ENCODE data around the gene PTRH2. TPM values are rescaled to one million over a fixed set of nuclear protein-coding genes. Genes with fewer than 3 reads are reported as not detected.

The PTRH2 gene
- total and polyA plus RNA-seq, 4 experiments from 2014 or later, result 16.4 to 19.5 (median 17.6) TPM

DNA sequence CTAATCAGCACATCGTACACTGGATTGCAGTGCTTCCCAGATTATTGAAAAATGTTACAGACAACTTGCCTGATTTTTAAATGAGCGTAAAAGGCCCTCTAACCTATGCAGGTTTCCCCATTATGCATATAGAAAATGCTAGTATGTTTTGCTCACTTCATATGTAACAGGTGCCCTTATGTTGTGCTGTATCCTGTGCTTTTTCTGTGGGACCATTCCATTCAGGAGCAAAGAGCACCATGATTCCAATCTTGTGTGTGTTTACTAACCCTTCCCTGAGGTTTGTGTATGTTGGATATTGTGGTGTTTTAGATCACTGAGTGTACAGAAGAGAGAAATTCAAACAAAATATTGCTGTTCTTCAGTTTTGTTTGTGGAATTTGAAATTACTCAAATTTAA, 12.9 kb downstream of the PTRH2 start:
- no peak for DNase-seq
- Mint-ChIP-seq H3K36me3 (peaks cover 49 to 82% of the 10 kb centered on the region in 2 donors), H3K27ac (peak overlapping the region in 3 of 7 donors; percentile 15 to 66 (median 33)), H3K4me3 (no peak overlapping the region), H3K27me3 (no peaks in the 10 kb centered on the region), H3K9me3 (peaks cover 0 to 2% (median 0%) of the 10 kb centered on the region in 8 donors), H3K4me1 (peaks cover 18 to 31% (median 24%) of the 10 kb centered on the region in 4 donors)
- intact Hi-C loops (cut with micrococcal nuclease), result no loop called here
- H3K9me3 ChIP-seq (ENCODE audit: control insufficient read depth in 1 of 2, low read length in 2 of 2), result no peaks in the 10 kb centered on the region
- H3K4me3 ChIP-seq (ENCODE audit: low read length in 2 of 2), result no peak overlapping the region
- POLR2A ChIA-PET (ENCODE audit: partially characterized antibody), result no interaction called here
- H3K4me1 ChIP-seq (ENCODE audit: insufficient read depth, low read length), result peaks cover 18% of the 10 kb centered on the region
- H3K27ac ChIP-seq (ENCODE audit: low read depth, low read length), result no peak overlapping the region
- no peaks in the 10 kb centered on the region for H3K27me3 ChIP-seq (ENCODE audit: insufficient read depth, low read length)
- CTCF ChIA-PET (ENCODE audit: partially characterized antibody), result no interaction called here
- peaks cover 53% of the 10 kb centered on the region for H3K36me3 ChIP-seq (ENCODE audit: insufficient read depth, low read length)

DNA sequence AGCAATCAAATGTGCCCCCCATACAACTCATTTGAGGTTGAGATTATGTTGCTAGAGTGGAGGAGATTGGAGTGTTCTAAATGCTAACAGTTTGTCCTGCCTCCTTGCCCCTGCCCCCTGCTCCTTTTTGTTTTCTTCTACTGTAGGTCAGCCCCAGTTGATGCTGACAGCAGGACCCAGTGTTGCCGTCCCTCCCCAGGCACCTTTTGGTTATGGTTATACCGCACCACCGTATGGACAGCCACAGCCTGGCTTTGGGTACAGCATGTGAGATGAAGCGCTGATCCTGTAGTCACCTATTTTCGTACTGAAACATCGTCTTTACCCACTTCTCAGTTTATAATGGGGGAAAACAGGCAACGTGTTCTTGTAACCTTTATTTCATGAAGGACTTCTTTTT, 13.6 kb downstream of the PTRH2 start:
- H3K4me3 ChIP-seq (ENCODE audit: low read length in 2 of 2), result no peak overlapping the region
- H3K27me3 Mint-ChIP-seq, result no peaks in the 10 kb centered on the region
- peaks cover 0 to 2% (median 0%) of the 10 kb centered on the region in 8 donors for H3K9me3 Mint-ChIP-seq
- H3K36me3 Mint-ChIP-seq, result peaks cover 41 to 79% of the 10 kb centered on the region in 2 donors
- POLR2A ChIA-PET (ENCODE audit: partially characterized antibody), result no interaction called here
- H3K4me1 Mint-ChIP-seq, result peaks cover 12 to 23% (median 17%) of the 10 kb centered on the region in 4 donors
- H3K4me1 ChIP-seq (ENCODE audit: insufficient read depth, low read length), result peaks cover 10% of the 10 kb centered on the region
- no peak for DNase-seq
- H3K36me3 ChIP-seq (ENCODE audit: insufficient read depth, low read length), result peaks cover 54% of the 10 kb centered on the region
- H3K27ac Mint-ChIP-seq, result peak overlapping the region in 2 of 7 donors; percentile 9 to 41
- H3K9me3 ChIP-seq (ENCODE audit: control insufficient read depth in 1 of 2, low read length in 2 of 2), result no peaks in the 10 kb centered on the region
- intact Hi-C loops (cut with micrococcal nuclease), result no loop called here
- no peak overlapping the region for H3K27ac ChIP-seq (ENCODE audit: low read depth, low read length)
- H3K4me3 Mint-ChIP-seq, result no peak overlapping the region
- CTCF ChIA-PET (ENCODE audit: partially characterized antibody), result no interaction called here
- H3K27me3 ChIP-seq (ENCODE audit: insufficient read depth, low read length), result no peaks in the 10 kb centered on the region

DNA sequence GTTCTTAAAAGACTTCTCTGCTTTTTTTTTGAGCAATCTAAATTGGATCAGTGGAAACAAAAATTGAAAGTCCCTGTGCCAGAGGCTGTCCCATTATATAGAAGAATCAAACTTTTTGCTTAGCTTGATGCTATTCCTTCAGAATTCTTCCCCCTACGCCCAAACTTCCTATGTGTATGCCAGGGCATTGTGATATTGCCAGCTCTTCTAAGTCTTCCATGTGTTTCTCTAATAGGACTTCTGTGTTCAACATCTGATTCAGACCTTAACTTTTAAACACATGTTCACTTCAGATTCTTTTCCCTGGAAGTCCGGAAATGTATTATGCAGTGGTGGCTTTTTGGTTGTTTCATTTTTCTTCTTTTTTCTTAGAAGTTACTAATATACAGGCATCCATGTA, 18.7 kb downstream of the PTRH2 start:
- Mint-ChIP-seq H3K9me3 (no peaks in the 10 kb centered on the region), H3K27ac (peak overlapping the region; percentile 2 to 69 (median 47)), H3K4me1 (peaks cover 0 to 8% (median 5%) of the 10 kb centered on the region in 4 donors), H3K4me3 (no peak overlapping the region), H3K36me3 (peaks cover 42 to 78% of the 10 kb centered on the region in 2 donors), H3K27me3 (no peaks in the 10 kb centered on the region)
- H3K9me3 ChIP-seq (ENCODE audit: control insufficient read depth in 1 of 2, low read length in 2 of 2), result no peaks in the 10 kb centered on the region
- no peak for DNase-seq
- H3K36me3 ChIP-seq (ENCODE audit: insufficient read depth, low read length), result peaks cover 63% of the 10 kb centered on the region
- H3K4me3 ChIP-seq (ENCODE audit: low read length in 2 of 2), result no peak overlapping the region
- ChIA-PET POLR2A (ENCODE audit: partially characterized antibody) (no interaction called here), CTCF (ENCODE audit: partially characterized antibody) (interaction anchor here (1.2 to 1.5 kb wide), 2 partner anchors 18 to 25 kb away, joined by 3 read pairs; no protein-coding TSS in a partner anchor)
- intact Hi-C loops (cut with micrococcal nuclease), result no loop called here
- no peaks in the 10 kb centered on the region for H3K4me1 ChIP-seq (ENCODE audit: insufficient read depth, low read length)
- no peak overlapping the region for H3K27ac ChIP-seq (ENCODE audit: low read depth, low read length)
- H3K27me3 ChIP-seq (ENCODE audit: insufficient read depth, low read length), result no peaks in the 10 kb centered on the region

DNA sequence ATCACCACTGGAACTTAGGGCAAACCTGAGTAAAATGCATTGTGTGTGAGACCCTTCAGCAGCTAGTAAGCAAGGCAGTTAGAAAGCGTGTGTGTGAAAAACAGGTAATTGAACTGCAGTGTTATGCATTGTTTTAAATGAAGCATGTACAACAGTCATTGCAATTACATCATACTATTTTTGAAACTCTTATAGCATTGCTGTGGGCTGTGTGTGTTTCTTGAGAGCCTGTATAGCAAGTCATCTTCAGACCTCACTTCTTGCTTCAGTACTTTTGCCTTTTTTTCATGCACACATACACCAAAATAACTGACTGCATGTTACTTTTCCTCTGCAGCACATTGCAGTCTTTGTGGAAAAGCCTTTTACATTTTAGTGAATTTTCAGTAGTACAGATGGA, 19.2 kb downstream of the PTRH2 start:
- ChIA-PET POLR2A (ENCODE audit: partially characterized antibody) (no interaction called here), CTCF (ENCODE audit: partially characterized antibody) (interaction anchor here (1.5 kb wide), 1 partner anchor 25 kb away, joined by 3 read pairs; no protein-coding TSS in a partner anchor)
- H3K4me1 ChIP-seq (ENCODE audit: insufficient read depth, low read length), result no peaks in the 10 kb centered on the region
- peak overlapping the region in 4 of 7 donors; percentile 5 to 86 (median 42) for H3K27ac Mint-ChIP-seq
- H3K4me3 Mint-ChIP-seq, result no peak overlapping the region
- peaks cover 0 to 8% (median 5%) of the 10 kb centered on the region in 4 donors for H3K4me1 Mint-ChIP-seq
- peaks cover 67% of the 10 kb centered on the region for H3K36me3 ChIP-seq (ENCODE audit: insufficient read depth, low read length)
- H3K27me3 Mint-ChIP-seq, result no peaks in the 10 kb centered on the region
- H3K4me3 ChIP-seq (ENCODE audit: low read length in 2 of 2), result no peak overlapping the region
- no peaks in the 10 kb centered on the region for H3K9me3 Mint-ChIP-seq
- intact Hi-C loops (cut with micrococcal nuclease), result no loop called here
- H3K27me3 ChIP-seq (ENCODE audit: insufficient read depth, low read length), result no peaks in the 10 kb centered on the region
- H3K9me3 ChIP-seq (ENCODE audit: control insufficient read depth in 1 of 2, low read length in 2 of 2), result no peaks in the 10 kb centered on the region
- H3K36me3 Mint-ChIP-seq, result peaks cover 44 to 81% of the 10 kb centered on the region in 2 donors
- no peak overlapping the region for H3K27ac ChIP-seq (ENCODE audit: low read depth, low read length)
- DNase-seq, result no peak

DNA sequence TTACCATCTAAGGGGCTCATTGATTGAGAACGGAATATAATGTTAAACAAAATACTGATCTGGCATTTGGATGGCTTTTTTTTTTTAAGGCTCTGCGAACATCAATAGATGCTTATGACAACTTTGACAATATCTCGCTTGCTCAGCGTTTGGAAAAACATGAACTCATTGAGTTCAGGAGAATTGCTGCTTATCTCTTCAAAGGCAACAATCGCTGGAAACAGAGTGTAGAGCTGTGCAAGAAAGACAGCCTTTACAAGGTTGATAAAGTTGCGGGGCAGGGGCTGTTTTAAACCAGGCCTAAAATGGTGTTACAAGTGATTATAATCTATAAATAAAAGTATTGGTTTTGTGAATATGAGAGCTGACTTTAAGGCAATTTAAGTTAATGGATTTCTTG, 22.3 kb downstream of the PTRH2 start:
- Histone ChIP-seq H3K27me3 (ENCODE audit: insufficient read depth, low read length) (no peaks in the 10 kb centered on the region), H3K4me1 (ENCODE audit: insufficient read depth, low read length) (no peaks in the 10 kb centered on the region), H3K36me3 (ENCODE audit: insufficient read depth, low read length) (peaks cover 83% of the 10 kb centered on the region), H3K27ac (ENCODE audit: low read depth, low read length) (no peak overlapping the region), H3K9me3 (ENCODE audit: control insufficient read depth in 1 of 2, low read length in 2 of 2) (no peaks in the 10 kb centered on the region), H3K4me3 (ENCODE audit: low read length in 2 of 2) (no peak overlapping the region)
- no peak overlapping the region for H3K4me3 Mint-ChIP-seq
- peak overlapping the region in 1 of 7 donors; percentile 41 for H3K27ac Mint-ChIP-seq
- H3K36me3 Mint-ChIP-seq, result peaks cover 53 to 89% of the 10 kb centered on the region in 2 donors
- POLR2A ChIA-PET (ENCODE audit: partially characterized antibody), result no interaction called here
- no peaks in the 10 kb centered on the region for H3K9me3 Mint-ChIP-seq
- H3K4me1 Mint-ChIP-seq, result peaks cover 0 to 8% (median 3%) of the 10 kb centered on the region in 4 donors
- H3K27me3 Mint-ChIP-seq, result no peaks in the 10 kb centered on the region
- CTCF ChIA-PET (ENCODE audit: partially characterized antibody), result interaction anchor here (0.6 to 1.7 kb wide), 2 partner anchors 17 to 62 kb away, joined by 3 read pairs; no protein-coding TSS in a partner anchor
- intact Hi-C loops (cut with micrococcal nuclease), result no loop called here
- DNase-seq, result no peak

- H3K4me1 Mint-ChIP-seq, result peaks cover 0 to 5% (median 2%) of the 10 kb centered on the region in 4 donors
- no peak for DNase-seq
- H3K27me3 ChIP-seq (ENCODE audit: insufficient read depth, low read length), result no peaks in the 10 kb centered on the region
- no peak overlapping the region for H3K4me3 ChIP-seq (ENCODE audit: low read length in 2 of 2)
- H3K27me3 Mint-ChIP-seq, result no peaks in the 10 kb centered on the region
- H3K36me3 ChIP-seq (ENCODE audit: insufficient read depth, low read length), result peaks cover 86% of the 10 kb centered on the region
- no peak overlapping the region for H3K27ac ChIP-seq (ENCODE audit: low read depth, low read length)
- no peaks in the 10 kb centered on the region for H3K9me3 ChIP-seq (ENCODE audit: control insufficient read depth in 1 of 2, low read length in 2 of 2)
- peak overlapping the region in 1 of 7 donors; percentile 51 for H3K27ac Mint-ChIP-seq
- ChIA-PET POLR2A (ENCODE audit: partially characterized antibody) (interaction anchor here (1.8 kb wide), 1 partner anchor 24 kb away, joined by 7 read pairs; the partner anchor contains the start of genes PTRH2 and VMP1), CTCF (ENCODE audit: partially characterized antibody) (no interaction called here)
- H3K36me3 Mint-ChIP-seq, result peaks cover 59 to 88% of the 10 kb centered on the region in 2 donors
- intact Hi-C loops (cut with micrococcal nuclease), result no loop called here
- no peak overlapping the region for H3K4me3 Mint-ChIP-seq
- no peaks in the 10 kb centered on the region for H3K9me3 Mint-ChIP-seq
- H3K4me1 ChIP-seq (ENCODE audit: insufficient read depth, low read length), result no peaks in the 10 kb centered on the region
These were observed 23.9 kb downstream of the PTRH2 start for GRCh38 chr17:59683283-59683682.

- DNase-seq, result no peak
- Histone ChIP-seq H3K27ac (ENCODE audit: low read depth, low read length) (no peak overlapping the region), H3K4me1 (ENCODE audit: insufficient read depth, low read length) (no peaks in the 10 kb centered on the region), H3K27me3 (ENCODE audit: insufficient read depth, low read length) (no peaks in the 10 kb centered on the region), H3K4me3 (ENCODE audit: low read length in 2 of 2) (no peak overlapping the region), H3K9me3 (ENCODE audit: control insufficient read depth in 1 of 2, low read length in 2 of 2) (no peaks in the 10 kb centered on the region), H3K36me3 (ENCODE audit: insufficient read depth, low read length) (peaks cover 89% of the 10 kb centered on the region)
- Mint-ChIP-seq H3K27ac (peak overlapping the region in 1 of 7 donors; percentile 24), H3K4me3 (no peak overlapping the region), H3K36me3 (peaks cover 64 to 87% of the 10 kb centered on the region in 2 donors), H3K9me3 (no peaks in the 10 kb centered on the region), H3K4me1 (peaks cover 0 to 1% (median 0%) of the 10 kb centered on the region in 4 donors), H3K27me3 (no peaks in the 10 kb centered on the region)
- ChIA-PET POLR2A (ENCODE audit: partially characterized antibody) (no interaction called here), CTCF (ENCODE audit: partially characterized antibody) (no interaction called here)
- intact Hi-C loops (cut with micrococcal nuclease), result no loop called here
These were observed 26.9 kb downstream of the PTRH2 start for GRCh38 chr17:59680314-59680713.
